ENCODE data around the gene NRG3.
"Not testable (repeated sequence)": the region's sequence is repeated elsewhere in the genome, so short reads cannot be mapped to it uniquely, and the experiment has no call there.

The NRG3 gene

DNA sequence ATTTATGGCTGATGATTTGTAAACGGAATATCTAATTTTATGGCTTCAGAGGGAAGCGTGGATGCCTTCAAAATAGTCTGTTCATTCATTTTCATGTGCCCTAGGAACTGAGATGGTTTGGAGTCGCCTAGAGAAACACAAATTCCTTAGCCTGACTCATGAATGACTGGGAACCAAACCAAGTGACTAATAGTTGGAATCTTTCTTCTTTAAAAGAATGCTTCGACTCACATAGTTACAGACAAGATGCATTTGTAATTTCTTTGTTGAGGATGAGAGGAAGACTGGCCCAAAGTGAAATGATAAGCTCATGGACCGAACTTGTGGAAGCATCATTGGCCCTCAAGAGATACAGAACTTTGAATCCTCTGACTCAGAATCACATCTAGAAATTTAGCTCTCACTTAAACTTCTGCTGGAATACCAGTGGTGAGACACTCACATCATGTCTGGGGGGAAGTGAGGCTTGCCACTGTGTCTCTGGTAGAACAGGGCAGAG lies 1107.2 kb downstream of the NRG3 start:
- no peak for DNase-seq (ENCODE audit: low spot score)
- TF ChIP-seq, protein P1, sequence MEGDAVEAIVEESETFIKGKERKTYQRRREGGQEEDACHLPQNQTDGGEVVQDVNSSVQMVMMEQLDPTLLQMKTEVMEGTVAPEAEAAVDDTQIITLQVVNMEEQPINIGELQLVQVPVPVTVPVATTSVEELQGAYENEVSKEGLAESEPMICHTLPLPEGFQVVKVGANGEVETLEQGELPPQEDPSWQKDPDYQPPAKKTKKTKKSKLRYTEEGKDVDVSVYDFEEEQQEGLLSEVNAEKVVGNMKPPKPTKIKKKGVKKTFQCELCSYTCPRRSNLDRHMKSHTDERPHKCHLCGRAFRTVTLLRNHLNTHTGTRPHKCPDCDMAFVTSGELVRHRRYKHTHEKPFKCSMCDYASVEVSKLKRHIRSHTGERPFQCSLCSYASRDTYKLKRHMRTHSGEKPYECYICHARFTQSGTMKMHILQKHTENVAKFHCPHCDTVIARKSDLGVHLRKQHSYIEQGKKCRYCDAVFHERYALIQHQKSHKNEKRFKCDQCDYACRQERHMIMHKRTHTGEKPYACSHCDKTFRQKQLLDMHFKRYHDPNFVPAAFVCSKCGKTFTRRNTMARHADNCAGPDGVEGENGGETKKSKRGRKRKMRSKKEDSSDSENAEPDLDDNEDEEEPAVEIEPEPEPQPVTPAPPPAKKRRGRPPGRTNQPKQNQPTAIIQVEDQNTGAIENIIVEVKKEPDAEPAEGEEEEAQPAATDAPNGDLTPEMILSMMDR (IDR thresholded peaks at IDR 0.05; ENCODE audit: extremely low read depth, insufficient read depth, missing control alignments) = no peak
- in situ Hi-C loops (cut with MboI; ENCODE audit: low pct_unique_long_range_greater_than_20kb, low sequenced_read_pairs, unreplicated experiment) = no loop called here

DNA sequence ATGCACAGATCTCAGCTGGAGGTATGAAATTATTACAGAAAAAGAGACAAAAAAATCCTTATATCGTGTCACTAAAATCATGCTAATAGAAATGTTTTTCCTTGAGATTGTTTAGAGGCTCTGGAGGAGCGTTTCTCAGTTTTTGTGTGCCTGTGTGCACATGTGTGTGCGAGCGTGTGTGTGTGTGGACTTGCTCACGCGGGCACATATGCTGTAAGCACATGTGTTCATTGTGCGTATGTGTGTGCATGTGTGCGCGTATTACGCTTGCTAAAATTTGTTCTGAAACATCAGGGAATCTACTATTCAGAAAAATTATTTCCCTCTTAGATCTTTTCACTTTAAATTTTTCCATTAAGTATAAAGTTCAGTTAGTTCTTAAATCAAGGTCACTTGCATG lies 1111.2 kb downstream of the NRG3 start:
- no peak for DNase-seq (ENCODE audit: low spot score)
- in situ Hi-C loops (cut with MboI; ENCODE audit: low pct_unique_long_range_greater_than_20kb, low sequenced_read_pairs, unreplicated experiment) = no loop called here
- TF ChIP-seq, protein P1 (IDR thresholded peaks at IDR 0.05; ENCODE audit: extremely low read depth, insufficient read depth, missing control alignments) = no peak

DNA sequence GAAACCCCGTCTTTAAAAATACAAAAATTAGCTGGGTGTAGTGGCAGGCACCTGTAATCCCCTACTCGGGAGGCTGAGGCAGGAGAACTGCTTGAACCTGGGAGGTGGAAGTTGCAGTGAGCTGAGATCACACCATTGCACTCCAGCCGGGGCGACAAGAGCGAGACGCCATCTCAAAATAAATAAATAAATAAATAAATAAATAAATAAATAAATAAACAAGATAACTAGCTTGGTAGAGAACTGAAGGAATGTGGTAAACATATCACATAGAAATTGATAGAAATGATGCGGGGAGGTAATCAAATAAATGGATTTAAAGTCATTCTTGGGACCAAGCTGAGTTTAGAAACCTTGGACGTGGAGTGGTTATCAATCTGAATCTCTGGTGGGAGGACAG lies 1131.5 kb downstream of the NRG3 start:
- in situ Hi-C loops (cut with MboI; ENCODE audit: low pct_unique_long_range_greater_than_20kb, low sequenced_read_pairs, unreplicated experiment) = not testable (repeated sequence)

DNA sequence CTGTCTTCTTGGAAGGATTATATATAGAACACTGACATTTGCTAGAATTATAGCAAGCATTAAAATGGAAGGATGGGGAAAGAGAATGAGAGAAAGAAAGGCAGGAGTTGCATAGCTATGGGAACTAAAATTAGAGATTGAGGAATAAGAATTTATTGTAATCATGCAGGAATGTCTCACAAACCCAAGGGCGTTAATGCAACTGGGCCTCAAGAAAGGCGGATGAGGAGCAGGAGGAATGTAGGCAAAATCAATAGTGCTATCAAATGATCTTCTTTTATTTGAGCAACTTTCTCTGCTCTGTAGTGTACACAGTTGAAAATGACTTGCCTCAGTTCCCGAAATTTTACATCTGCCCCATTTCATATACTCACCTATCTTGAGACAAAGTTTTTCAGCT lies 1132.5 kb downstream of the NRG3 start:
- no peak for DNase-seq (ENCODE audit: low spot score)
- in situ Hi-C loops (cut with MboI; ENCODE audit: low pct_unique_long_range_greater_than_20kb, low sequenced_read_pairs, unreplicated experiment) = no loop called here

More for the DNA sequence above, 1131.5 kb downstream of the NRG3 start:
- DNase-seq (ENCODE audit: low spot score) = not testable (repeated sequence)

DNA sequence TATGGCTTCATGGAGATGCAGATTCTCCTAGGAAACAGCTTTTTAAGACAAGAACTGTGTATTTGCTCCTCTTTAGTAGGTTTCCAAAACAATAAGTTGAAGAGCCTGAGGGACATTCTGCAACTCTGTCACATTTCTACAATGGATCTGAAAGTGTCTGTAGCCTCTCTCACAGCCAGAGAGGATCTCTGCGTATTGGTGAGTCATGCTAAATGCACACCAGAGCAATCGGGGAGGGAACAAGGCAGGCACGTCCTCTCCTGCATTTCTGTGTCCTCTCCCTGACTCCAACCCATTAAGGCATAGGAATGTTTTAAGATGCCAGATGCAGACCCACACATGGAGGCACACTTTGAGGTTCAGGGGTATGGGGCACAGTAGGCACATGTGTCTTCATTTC lies 1137.9 kb downstream of the NRG3 start:
- no peak for DNase-seq (ENCODE audit: low spot score)
- in situ Hi-C loops (cut with MboI; ENCODE audit: low pct_unique_long_range_greater_than_20kb, low sequenced_read_pairs, unreplicated experiment) = no loop called here
- TF ChIP-seq, protein P1 (IDR thresholded peaks at IDR 0.05; ENCODE audit: extremely low read depth, insufficient read depth, missing control alignments) = no peak

More for the DNA sequence above, 1132.5 kb downstream of the NRG3 start:
- TF ChIP-seq, protein P1 (IDR thresholded peaks at IDR 0.05; ENCODE audit: extremely low read depth, insufficient read depth, missing control alignments) = no peak

DNA sequence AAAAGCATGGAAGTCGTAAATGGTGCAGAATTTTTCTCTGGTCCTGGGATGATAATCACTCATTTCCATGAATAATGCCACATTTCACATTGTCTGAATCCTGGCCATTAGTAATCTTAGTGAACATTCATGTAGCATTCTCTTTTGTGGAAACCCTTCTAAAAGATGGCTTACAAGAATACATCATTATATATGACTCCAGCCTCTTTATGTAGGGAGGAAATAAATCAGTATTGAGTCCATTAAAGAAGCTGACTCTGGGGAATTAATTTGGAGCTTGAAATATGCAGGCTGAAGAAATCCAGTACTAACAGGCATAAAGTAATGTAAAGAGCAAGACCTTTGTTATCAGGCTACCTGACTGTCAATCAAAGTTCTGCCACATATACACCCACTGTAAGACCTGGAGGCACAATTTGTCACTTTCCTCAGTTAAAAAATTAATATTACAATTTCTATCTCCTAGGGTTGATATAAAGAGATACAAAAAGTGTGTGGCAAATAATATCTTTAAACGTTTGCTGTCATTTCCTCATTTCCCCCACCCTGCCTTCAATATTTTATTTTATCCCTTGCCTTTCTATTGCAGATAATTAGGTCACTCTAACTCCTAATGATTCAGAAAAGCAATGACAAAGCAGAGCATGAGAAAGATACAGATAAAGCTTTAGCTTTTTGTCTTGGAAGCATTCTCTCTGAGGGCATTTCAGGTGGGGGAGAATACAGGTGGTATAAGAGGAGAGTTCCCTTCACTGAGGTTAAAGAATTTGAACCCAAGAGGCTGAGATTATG lies 1142.3 kb downstream of the NRG3 start:
- TF ChIP-seq, protein P1 (IDR thresholded peaks at IDR 0.05; ENCODE audit: extremely low read depth, insufficient read depth, missing control alignments) = no peak
- DNase-seq (ENCODE audit: low spot score) = no peak
- in situ Hi-C loops (cut with MboI; ENCODE audit: low pct_unique_long_range_greater_than_20kb, low sequenced_read_pairs, unreplicated experiment) = no loop called here

DNA sequence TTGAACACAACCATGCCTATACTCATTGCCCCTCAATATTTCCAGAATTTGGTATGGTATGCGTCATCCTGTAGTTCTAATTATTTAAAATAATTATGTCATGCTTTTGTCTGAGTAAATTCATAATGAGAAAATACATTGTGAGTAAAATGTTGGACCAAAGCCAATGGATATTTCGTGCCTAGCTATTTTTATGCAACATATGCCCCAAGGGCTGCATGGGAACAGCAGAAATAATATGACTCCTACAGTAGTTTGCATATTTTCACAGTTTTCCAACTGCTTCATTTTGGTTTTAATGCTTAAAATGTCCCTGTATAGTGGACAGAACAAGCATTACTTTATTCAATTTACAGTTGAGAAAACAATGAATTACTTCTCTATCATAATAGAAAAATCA lies 1148.7 kb downstream of the NRG3 start:
- DNase-seq (ENCODE audit: low spot score) = no peak
- TF ChIP-seq, protein P1 (IDR thresholded peaks at IDR 0.05; ENCODE audit: extremely low read depth, insufficient read depth, missing control alignments) = no peak
- in situ Hi-C loops (cut with MboI; ENCODE audit: low pct_unique_long_range_greater_than_20kb, low sequenced_read_pairs, unreplicated experiment) = no loop called here

Measured in GM13977 (cell line).